ENCODE measurements around the gene SEC63. TPM values are rescaled to one million over a fixed set of nuclear protein-coding genes. Genes with fewer than 3 reads are reported as not detected.

The SEC63 gene
- total RNA-seq, 1 experiment from 2014 or later: 51.3 TPM

DNA sequence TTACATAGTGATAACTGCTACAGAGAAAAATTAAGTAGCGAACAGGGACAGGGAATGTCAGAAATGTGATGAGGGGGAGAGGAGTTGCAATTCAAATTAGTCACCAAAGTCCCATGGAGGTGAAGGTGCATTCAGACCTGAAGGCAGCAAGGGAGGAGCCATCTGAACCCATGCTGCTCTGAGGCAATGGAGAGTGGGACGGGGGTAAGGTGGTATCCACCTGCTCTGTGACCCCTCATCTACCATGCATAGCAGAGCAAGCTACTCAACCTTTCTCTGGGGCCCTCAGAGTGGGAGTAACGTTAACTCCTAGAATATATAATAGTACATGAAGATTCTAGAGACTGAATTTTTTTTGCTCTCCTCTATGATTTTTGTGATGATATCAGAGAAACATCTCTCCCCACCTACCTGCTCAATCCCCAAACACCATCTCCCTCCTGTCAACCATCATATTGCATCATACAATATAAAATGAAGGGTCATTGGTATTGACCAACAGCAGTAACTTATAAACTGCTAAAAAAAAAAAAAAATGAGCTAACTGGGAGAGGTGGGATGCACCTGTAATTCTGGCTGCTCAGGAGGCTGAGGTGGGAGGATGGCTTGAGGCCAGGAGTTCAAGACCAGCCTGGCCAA, 117.3 kb downstream of the SEC63 start:
- Histone ChIP-seq H3K9ac (ENCODE audit: low read length) (no peak overlapping the region), H3K4me2 (ENCODE audit: low read length) (no peak overlapping the region), H4K20me1 (ENCODE audit: insufficient read depth) (no peaks in the 10 kb centered on the region), H3K4me3 (replicated peaks in 1 of 2; ENCODE audit: low read depth in 1 of 2, low read length in 2 of 2) (no peak overlapping the region), H3K4me1 (ENCODE audit: control insufficient read depth in 1 of 2, insufficient read depth in 2 of 2, low read length in 2 of 2) (no peaks in the 10 kb centered on the region), H3K9me2 (ENCODE audit: insufficient read depth) (no peaks in the 10 kb centered on the region), H3K9me3 (ENCODE audit: control insufficient read depth in 1 of 2, insufficient read depth in 1 of 2, low read depth in 1 of 2, low read length in 2 of 2) (no peaks in the 10 kb centered on the region), H3K27ac (ENCODE audit: low read depth, low read length) (no peak overlapping the region), H2AFZ (ENCODE audit: low read depth, low read length, poor library complexity, severe bottlenecking) (no peak overlapping the region), H3K79me2 (ENCODE audit: insufficient read depth, low read length) (no peaks in the 10 kb centered on the region), H3K36me3 (ENCODE audit: control insufficient read depth in 1 of 2, insufficient read depth in 2 of 2, low read length in 2 of 2) (no peaks in the 10 kb centered on the region), H3K27me3 (ENCODE audit: insufficient read depth, low read length) (no peaks in the 10 kb centered on the region)
- TF ChIP-seq ZFX (IDR thresholded peaks at IDR 0.05) (no peak), CEBPB (IDR thresholded peaks at IDR 0.05; ENCODE audit: low read depth) (no peak), POLR2A (IDR thresholded peaks at IDR 0.05; ENCODE audit: borderline replicate concordance, extremely low read depth, insufficient read depth, insufficient read length) (no peak), ZNF274 (IDR thresholded peaks at IDR 0.05; ENCODE audit: low read depth, low read length) (no peak), EGR1 (IDR thresholded peaks at IDR 0.05; ENCODE audit: low read depth) (no peak), POLR2AphosphoS5 (IDR thresholded peaks at IDR 0.05; ENCODE audit: low read depth, low read length) (no peak), EZH2phosphoT487 (IDR thresholded peaks at IDR 0.05; ENCODE audit: borderline replicate concordance) (no peak), EZH2 (IDR thresholded peaks at IDR 0.05) (no peak), TCF7L2 (IDR thresholded peaks at IDR 0.05; ENCODE audit: borderline replicate concordance, extremely low read depth, insufficient read depth, insufficient read length) (no peak), SRF (IDR thresholded peaks at IDR 0.05; ENCODE audit: low read depth) (no peak), CBX3 (IDR thresholded peaks at IDR 0.05; ENCODE audit: low read depth) (no peak), SIN3A (IDR thresholded peaks at IDR 0.05; ENCODE audit: low read depth) (no peak), RAD21 (IDR thresholded peaks at IDR 0.05; ENCODE audit: low read depth) (no peak), SP1 (IDR thresholded peaks at IDR 0.05; ENCODE audit: low read depth) (no peak), JUND (IDR thresholded peaks at IDR 0.05) (no peak), FOSL1 (IDR thresholded peaks at IDR 0.05; ENCODE audit: low read depth) (no peak)
- TF ChIP-seq, protein P1, sequence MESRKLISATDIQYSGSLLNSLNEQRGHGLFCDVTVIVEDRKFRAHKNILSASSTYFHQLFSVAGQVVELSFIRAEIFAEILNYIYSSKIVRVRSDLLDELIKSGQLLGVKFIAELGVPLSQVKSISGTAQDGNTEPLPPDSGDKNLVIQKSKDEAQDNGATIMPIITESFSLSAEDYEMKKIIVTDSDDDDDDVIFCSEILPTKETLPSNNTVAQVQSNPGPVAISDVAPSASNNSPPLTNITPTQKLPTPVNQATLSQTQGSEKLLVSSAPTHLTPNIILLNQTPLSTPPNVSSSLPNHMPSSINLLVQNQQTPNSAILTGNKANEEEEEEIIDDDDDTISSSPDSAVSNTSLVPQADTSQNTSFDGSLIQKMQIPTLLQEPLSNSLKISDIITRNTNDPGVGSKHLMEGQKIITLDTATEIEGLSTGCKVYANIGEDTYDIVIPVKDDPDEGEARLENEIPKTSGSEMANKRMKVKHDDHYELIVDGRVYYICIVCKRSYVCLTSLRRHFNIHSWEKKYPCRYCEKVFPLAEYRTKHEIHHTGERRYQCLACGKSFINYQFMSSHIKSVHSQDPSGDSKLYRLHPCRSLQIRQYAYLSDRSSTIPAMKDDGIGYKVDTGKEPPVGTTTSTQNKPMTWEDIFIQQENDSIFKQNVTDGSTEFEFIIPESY (IDR thresholded peaks at IDR 0.05; ENCODE audit: extremely low read depth, insufficient replicate concordance, low read length): no peak
- TF ChIP-seq, protein P2, sequence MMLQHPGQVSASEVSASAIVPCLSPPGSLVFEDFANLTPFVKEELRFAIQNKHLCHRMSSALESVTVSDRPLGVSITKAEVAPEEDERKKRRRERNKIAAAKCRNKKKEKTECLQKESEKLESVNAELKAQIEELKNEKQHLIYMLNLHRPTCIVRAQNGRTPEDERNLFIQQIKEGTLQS (IDR thresholded peaks at IDR 0.05): no peak
- no TSS peak for BruUV-seq (replicated peaks)
- ChIA-PET CTCF (no interaction called here), RAD21 (ENCODE audit: low non-redundant PET in 1 of 2, low total read pairs in 2 of 2, uncharacterized antibody in 2 of 2, unreplicated experiment in 2 of 2) (no interaction called here), POLR2A (no interaction called here)
- DNase-seq (ENCODE audit: low read depth, low spot score): no peak
- no peak for ATAC-seq
- intact Hi-C loops (cut with micrococcal nuclease): no loop called here

All from HCT116 (cell line).